Choroid plexus epithelial cell (primary cell): ENCODE measurements around the gene PTPN5.
A peak's percentile ranks its signal among the peaks of the same experiment; 100 is the strongest.

Experiments used
- DNase-seq: peaks from one replicate; pipeline ENCODE4 v3.0.0-alpha.2; 2010; ENCODE audit warnings: low read depth
- H3K4me3 ChIP-seq: 2 replicates; pipeline ENCODE4 v1.5.1; 2011; ENCODE audit warnings: low read depth, mild to moderate bottlenecking, control low read depth, low read length, moderate library complexity
- TF ChIP-seq, protein P1 (sequence below): conservative IDR thresholded peaks from 2 replicates; pipeline ENCODE4 v1.5.1; 2011; ENCODE audit warnings: low read depth, mild to moderate bottlenecking, control low read depth, inconsistent platforms, low read length, moderate library complexity

The PTPN5 gene

DNA sequence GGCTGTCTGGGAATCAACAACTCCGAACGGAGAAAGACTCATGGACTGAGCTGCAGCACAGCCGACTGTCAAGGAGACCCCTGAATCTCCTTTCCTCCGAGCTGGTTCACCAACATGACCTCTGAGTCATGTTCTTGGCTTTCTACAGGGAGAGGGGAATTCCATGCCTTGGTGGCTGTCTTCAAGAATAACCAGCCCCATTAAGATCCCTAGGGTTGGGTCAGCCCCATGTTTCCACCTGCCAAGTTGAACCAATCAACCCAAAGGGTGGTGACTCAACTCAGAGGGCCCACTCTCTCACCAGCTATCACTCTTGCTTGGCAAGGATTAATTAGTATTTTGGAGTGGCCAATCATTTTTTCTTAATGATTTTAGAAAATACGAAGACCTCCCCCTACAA lies 37.3 kb downstream of the PTPN5 start:
- peak; percentile 34 for DNase-seq
- TF ChIP-seq, protein P1, sequence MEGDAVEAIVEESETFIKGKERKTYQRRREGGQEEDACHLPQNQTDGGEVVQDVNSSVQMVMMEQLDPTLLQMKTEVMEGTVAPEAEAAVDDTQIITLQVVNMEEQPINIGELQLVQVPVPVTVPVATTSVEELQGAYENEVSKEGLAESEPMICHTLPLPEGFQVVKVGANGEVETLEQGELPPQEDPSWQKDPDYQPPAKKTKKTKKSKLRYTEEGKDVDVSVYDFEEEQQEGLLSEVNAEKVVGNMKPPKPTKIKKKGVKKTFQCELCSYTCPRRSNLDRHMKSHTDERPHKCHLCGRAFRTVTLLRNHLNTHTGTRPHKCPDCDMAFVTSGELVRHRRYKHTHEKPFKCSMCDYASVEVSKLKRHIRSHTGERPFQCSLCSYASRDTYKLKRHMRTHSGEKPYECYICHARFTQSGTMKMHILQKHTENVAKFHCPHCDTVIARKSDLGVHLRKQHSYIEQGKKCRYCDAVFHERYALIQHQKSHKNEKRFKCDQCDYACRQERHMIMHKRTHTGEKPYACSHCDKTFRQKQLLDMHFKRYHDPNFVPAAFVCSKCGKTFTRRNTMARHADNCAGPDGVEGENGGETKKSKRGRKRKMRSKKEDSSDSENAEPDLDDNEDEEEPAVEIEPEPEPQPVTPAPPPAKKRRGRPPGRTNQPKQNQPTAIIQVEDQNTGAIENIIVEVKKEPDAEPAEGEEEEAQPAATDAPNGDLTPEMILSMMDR: no peak
- no peak overlapping the region for H3K4me3 ChIP-seq

DNA sequence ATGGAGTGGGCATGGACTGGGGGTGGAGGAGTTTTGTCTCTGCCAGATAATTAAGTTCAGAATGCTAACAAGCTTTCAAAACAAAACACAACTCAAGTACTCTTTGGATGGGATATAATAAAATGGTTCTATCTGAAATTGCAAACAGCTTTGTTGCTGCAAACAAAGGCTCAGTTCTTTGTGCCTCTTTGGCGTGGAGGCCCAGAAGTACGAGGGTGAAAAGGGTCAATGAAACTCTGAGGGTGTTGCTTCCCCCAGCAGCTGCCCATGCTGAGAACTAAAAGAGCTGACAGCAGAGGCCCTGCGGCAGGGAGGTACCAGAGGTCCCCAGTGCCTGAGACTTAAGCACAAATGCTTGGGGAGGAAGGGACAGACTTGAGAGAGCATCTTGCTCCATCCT lies 39.1 kb downstream of the PTPN5 start:
- DNase-seq: no peak
- TF ChIP-seq, protein P1: no peak
- H3K4me3 ChIP-seq: no peak overlapping the region

DNA sequence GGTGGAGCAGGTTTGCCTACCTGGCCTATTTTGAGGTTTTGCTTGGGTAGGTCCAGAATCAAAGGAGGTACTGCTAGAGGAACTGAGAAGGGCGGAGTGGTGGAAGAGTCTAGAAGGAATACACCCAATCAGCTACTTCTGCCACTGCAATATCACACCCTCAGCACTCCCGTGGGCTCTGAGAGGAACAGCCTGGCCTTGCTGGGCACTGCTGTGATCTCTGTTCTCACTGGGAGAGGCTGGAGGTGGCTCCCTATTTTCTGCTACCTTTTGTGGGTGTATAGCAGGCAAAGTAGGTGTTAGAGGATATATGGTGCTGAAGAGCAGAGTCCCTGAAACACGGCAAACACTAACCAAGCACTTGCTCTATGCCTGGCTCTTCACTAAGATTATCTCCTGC lies 40.7 kb downstream of the PTPN5 start:
- TF ChIP-seq, protein P1: no peak
- no peak for DNase-seq
- no peak overlapping the region for H3K4me3 ChIP-seq

DNA sequence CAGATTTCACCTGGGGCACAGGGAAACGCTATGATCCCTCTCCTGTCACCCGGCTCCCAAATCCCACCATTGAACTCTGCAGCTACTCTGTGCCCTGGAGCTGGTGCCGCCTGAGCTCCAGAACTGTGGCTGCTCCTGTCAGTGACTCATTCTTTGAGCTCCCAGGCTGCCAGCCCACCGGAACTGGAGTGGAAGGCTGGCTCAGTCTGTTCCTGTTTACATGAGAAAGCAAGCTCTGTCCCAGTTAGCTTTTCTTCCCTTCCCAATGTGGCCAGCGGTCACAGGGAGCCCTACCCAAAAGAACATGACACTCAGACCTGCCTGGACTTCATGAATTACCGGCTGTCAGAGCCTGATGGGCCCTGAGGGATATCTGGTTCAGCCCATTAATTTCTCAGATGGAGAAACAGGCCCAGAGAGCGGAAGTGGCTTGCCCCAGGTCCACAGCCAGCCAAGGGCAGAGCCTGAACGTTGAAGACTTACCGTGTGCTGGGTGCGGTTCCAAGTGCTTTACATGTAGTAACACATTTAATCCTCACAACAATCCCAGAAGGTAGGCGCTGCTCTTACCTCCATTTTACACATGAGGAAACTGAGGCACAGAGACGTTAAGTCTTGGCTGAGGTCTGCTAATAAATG lies 41.8 kb downstream of the PTPN5 start:
- TF ChIP-seq, protein P1: no peak
- DNase-seq: peak; percentile 66
- no peak overlapping the region for H3K4me3 ChIP-seq

DNA sequence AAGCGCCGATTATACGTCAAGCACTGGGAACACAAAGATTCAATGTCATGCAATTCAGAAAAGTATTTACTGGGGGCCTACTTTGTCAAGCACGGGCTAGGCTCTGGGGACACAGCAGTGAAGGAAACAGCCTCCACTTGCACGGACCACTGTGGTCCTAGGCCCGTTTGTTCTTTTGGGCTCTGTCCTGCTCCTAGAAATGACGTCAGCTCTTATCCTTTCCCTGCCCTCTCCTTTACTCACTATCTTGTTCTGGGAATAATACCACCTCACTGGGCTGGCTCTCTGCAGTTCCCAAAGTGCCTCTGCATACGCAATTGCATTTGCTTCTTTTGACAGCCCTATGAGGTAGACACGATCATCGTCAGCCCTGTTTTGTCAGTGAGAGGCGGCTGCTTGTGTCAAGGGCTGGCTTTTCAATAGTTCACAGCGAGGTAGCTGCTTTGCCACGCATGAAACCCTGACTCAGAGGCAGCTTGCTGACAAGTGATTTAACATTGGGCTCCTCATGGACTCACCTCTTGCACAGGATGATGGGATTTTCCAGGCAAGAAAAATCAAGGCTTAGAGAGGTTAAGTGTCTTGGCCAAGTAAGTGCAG lies 42.7 kb downstream of the PTPN5 start:
- TF ChIP-seq, protein P1: no peak
- H3K4me3 ChIP-seq: no peak overlapping the region
- DNase-seq: no peak

DNA sequence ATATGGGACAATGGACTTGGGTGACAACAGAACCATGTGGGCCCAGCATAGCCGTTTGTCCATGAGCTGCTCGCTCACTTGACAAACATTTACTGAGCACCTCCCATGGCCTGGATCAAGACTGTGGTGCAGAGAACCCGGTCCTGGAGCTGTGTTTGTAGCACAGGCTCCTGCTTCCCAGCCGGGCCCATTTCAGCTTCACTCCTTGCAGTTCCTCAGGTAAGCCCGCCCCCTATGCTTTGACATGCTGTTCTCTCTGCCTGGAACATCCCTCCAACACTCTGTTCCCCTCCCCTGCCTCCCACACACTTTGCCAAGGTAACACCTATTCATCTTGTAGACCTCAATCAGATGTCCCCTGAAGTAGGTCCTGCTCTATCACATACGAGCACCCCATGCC lies 46.3 kb downstream of the PTPN5 start:
- no peak overlapping the region for H3K4me3 ChIP-seq
- DNase-seq: no peak
- TF ChIP-seq, protein P1: no peak
